Right ventricle myocardium inferior (tissue), 1 donor: ENCODE measurements around the gene NT5M. TPM values are rescaled to one million over a fixed set of nuclear protein-coding genes. Genes with fewer than 3 reads are reported as not detected.

ENCODE experiments used
- ATAC-seq: fragments of 200-7000 bp; cut with Tn5 transposase; one replicate; pipeline ENCODE4 v1.9.1; 2020; ENCODE audit warnings: mild to moderate bottlenecking, moderate library complexity
- DNase-seq: peaks from one replicate; pipeline ENCODE4 v3.0.0; 2021; ENCODE audit errors: missing footprints
- intact Hi-C: fragments of 100-400 bp; cut with DNase I; formaldehyde crosslinking; loops from one replicate; pipeline ENCODE4 v1.11.0; 2022
- total RNA-seq: library from RNA; stranded (reverse); fragmentation: NEBNext Ultra II Directional; extraction: Animal tissue kit (Norgen Biotek cat#: 25700); gene quantifications from one replicate; pipeline ENCODE4 v1.2.1, GENCODE V29; 2021
- donor health status: DM: no; HTN: yes; CAD: no; lungs with severe emphysema.

NT5M gene
- total RNA-seq, 1 donor from 2014 or later, result 8.3 TPM

DNA sequence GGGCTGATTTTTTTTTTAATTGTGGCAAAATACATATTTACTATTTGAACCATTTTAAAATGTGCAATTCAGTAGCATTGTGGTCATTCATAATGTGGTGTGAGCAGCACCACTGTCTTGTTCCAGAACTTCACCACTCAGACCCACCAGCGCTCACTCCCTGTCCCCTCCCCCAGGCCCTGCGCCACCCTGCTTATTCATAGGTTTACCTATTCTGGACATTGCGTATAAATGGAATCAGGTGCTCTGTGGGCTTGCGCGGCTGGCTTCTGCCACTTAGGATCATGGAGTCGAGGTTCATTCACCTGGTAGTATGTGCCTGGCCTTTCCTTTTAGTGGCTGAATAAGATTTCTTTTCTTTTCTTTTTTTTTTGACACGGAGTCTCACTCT, 59.4 kb downstream of the NT5M start:
- no peak for DNase-seq
- ATAC-seq, result no peak
- intact Hi-C loops, result no loop called here

GRCh38 chr17:17363638-17364337, 60.6 kb downstream of the NT5M start:
- peak; percentile 60 for DNase-seq
- no peak for ATAC-seq
- intact Hi-C loops, result loop anchor here (2.0 kb wide), 1 partner anchor 59 kb away; no protein-coding TSS in a partner anchor

GRCh38 chr17:17364338-17364667, 61.1 kb downstream of the NT5M start:
- peak; percentile 28 for DNase-seq
- ATAC-seq, result no peak
- intact Hi-C loops, result loop anchor here (2.0 kb wide), 1 partner anchor 58 kb away; no protein-coding TSS in a partner anchor

DNA sequence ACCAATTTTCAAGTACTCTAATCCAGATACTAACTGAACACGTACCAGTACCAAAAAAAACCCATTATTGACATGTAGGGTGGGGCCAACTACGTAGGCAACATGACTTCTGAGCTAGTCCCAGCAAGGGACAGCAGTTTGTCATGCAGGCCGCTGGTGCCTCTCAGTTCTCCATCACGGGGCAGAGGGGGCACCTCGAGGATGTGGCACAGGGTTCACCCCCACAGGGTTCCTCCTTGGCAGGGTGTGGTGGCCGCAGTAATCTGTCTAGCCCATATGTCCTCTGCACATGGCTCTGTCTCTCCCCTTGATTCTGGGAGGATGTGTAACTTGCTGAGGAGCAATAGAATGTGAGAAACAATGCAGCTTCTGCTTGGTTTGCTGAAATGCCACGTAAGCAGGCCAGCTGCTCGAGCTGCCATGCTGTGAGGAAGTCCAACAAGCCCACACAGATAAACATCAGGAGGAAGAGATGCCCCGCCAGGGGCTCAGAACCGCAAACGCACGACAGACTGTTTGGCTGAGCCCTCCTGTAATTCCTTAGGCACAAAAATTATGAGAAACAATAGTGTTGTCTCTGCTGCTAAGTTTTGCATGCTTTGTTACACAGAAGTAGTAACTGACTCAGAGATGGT, 62.4 kb downstream of the NT5M start:
- intact Hi-C loops, result loop anchor here (2.0 kb wide), 1 partner anchor 57 kb away; no protein-coding TSS in a partner anchor
- no peak for ATAC-seq
- no peak for DNase-seq

- ATAC-seq (no peak), DNase-seq (no peak)
- intact Hi-C loops, result no loop called here
Observed at GRCh38 chr17:17366235-17366634, 63.1 kb downstream of the NT5M start.

DNA sequence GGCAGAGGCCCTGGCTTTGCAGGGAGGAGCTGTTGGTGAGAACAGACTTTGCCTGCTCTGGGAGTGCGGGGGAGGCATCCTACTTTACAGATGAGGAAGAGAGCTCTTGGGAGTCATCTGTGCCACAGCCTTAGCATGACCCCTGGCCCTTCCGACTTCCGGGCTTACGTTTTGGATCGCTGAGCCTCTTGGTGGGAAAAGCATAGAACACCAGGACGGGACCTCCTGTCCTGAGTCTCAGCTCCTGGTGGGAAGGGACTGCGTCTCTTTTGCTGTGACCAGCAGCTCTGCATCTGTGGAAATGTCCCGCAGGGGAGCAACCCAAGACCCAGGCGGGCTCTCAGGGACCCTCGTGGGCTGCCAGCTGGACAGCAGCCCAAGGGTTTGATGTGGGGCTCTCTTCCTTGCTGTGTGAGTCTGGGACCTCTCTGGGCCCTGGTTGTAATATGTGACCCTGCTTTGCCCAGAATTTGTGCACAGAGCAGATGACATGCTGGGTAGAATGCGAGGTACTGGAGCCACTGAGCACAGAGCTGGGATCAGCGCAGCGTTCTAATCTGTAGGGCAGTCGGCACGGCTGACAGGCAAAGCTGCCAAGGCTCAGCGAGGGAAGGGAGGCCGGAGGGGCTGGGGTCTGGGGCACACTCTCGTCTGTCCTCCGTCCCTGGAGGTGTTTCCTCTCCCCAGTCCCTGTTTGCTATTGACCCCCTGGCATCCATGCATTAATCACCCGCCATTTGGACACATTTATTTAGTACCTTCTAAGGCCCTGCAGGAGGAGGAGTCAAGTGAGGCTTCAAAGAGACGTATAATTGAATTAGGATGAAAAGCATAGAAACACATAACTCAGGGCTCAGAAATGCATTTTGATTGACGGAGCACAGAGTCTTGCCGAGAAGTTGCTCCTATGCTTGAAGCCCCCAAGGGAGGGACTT, 64.0 kb downstream of the NT5M start:
- ATAC-seq (peak; percentile 9), DNase-seq (no peak)
- intact Hi-C loops, result no loop called here

GRCh38 chr17:17367931-17368330, 64.8 kb downstream of the NT5M start:
- ATAC-seq, result no peak
- DNase-seq, result no peak
- intact Hi-C loops, result no loop called here

DNA sequence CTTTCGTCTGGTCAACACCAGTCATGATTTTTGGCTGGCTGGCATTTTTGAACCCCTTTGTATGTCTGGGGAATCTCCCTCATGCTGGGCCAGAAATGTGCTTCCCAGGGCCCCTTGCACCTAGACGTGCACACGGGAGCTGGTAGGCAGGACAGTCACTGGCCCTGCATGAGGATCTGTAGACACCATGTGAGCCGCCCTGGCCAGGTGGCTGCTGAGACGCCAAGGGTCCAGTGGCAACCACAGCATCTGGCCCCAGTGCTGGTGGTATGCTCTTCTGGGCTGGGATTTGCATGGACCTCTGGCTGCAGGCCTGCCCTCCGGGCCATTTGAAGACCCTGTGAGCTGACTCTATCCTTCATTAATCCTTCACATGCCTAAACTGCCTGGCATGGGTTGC, 67.5 kb downstream of the NT5M start:
- ATAC-seq (no peak), DNase-seq (peak; percentile 11)
- intact Hi-C loops, result no loop called here

GRCh38 chr17:17372856-17373520, 69.8 kb downstream of the NT5M start:
- intact Hi-C loops, result no loop called here
- ATAC-seq, result no peak

GRCh38 chr17:17375841-17376240, 72.7 kb downstream of the NT5M start:
- ATAC-seq (no peak), DNase-seq (peak; percentile 39)
- intact Hi-C loops, result no loop called here

More at GRCh38 chr17:17372856-17373520, 69.8 kb downstream of the NT5M start:
- no peak for DNase-seq

- intact Hi-C loops, result no loop called here
- DNase-seq (no peak), ATAC-seq (peak; percentile 85)
Observed at GRCh38 chr17:17376362-17376761, 73.2 kb downstream of the NT5M start.

GRCh38 chr17:17377071-17377967, 74.1 kb downstream of the NT5M start:
- peak; percentile 51 for DNase-seq
- intact Hi-C loops, result no loop called here

DNA sequence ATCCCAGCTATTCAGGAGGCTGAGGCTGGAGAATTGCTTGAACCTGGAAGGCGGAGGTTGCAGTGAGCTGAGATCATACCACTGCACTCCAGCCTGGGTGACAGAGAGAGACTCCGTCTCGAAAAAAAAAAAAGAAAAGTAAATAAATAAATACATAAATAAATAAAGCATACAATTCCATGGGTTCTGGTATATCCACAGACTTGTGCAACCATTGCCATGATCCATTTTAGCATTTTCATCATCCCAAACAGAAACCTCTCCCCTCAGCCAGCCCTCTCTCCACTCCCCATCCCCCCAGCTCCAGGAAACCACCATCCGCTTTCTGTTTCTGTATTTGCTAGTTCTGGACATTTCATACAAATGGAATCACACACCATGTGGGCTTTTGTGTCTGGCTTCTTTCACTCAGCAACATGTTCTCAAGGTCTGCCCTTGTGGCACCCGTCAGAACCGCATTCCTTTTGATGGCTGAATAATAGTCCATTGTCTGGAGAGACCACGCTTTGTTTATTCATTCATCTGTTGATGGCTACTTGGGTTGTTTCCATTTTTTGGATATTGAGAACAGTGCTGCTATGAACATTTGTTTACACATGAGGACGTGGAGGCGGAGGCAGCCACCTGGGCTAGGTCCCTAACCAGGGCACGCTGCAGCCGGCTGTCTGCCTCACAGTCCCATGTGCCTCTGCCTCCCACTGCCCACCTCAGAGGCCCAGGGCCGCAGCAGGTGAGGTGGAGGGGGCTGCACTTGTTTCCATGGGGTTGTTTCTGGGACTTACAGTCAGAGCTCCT, 76.2 kb downstream of the NT5M start:
- intact Hi-C loops, result no loop called here
- ATAC-seq, result peak; percentile 28
- DNase-seq, result peak; percentile 49

More at GRCh38 chr17:17377071-17377967, 74.1 kb downstream of the NT5M start:
- no peak for ATAC-seq

GRCh38 chr17:17380145-17380925, 77.2 kb downstream of the NT5M start:
- DNase-seq (peak; percentile 35), ATAC-seq (no peak)
- intact Hi-C loops, result no loop called here

GRCh38 chr17:17381446-17382064, 78.4 kb downstream of the NT5M start:
- intact Hi-C loops, result no loop called here
- no peak for DNase-seq
- ATAC-seq, result no peak

DNA sequence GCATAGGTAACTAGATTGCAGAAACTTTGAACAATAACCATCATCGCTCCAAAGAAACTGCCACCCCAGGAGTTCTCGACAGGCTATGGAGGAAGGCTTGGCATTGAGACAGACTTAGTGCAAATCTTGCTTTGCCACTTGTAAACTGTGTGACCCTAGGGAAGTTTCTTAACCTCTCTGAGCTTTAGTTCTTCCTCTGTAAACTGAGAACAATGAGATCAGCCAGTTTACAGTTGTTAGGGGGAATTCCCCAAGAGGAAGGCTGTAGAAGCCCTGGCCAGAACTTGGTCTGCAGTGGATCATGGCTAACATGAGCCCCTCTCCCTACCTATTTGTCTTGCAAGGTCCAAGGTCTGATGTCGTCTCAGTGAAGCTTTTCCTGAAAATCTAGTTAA, 78.9 kb downstream of the NT5M start:
- ATAC-seq (no peak), DNase-seq (no peak)
- intact Hi-C loops, result no loop called here
